H1 (cell line): ENCODE measurements around the gene RIPOR1. TPM values are rescaled to one million over a fixed set of nuclear protein-coding genes. Genes with fewer than 3 reads are reported as not detected.

Experiments used
- CTCF ChIA-PET: fragments of 300-600 bp; sonication (Branson Sonifier 250); formaldehyde crosslinking; loops from one replicate; lab custom pipeline; 2021; ENCODE audit not compliant: partially characterized antibody; lab: Charles Lee
- POLR2A ChIA-PET: fragments of 300-600 bp; sonication (Branson Sonifier 250); formaldehyde crosslinking; loops from one replicate; lab custom pipeline; 2021; ENCODE audit warnings: inconsistent platforms; ENCODE audit not compliant: partially characterized antibody; lab: Charles Lee
- DNase-seq, 2 experiments: peaks; one replicate each; pipeline versions ENCODE4 v3.0.0 to v3.0.0-alpha.2; 2010 to 2022; ENCODE audit warnings: low spot score in 2 of 2, low read depth in 1 of 2, mixed read lengths in 1 of 2
- FAIRE-seq: peaks from 2 replicates; lab custom pipeline; 2011; peaks lifted over from hg19 to GRCh38; lab: Jason Lieb, UNC
- H2AFZ ChIP-seq: 2 replicates; pipeline ENCODE4 v1.8.1; 2012; ENCODE audit warnings: low read length, inconsistent platforms
- H2AK5ac ChIP-seq: 2 replicates; pipeline ENCODE4 v1.6.1; 2013; ENCODE audit warnings: low read depth, low read length
- H2BK120ac ChIP-seq: replicated peaks from 2 replicates; pipeline ENCODE3; 2013; ENCODE audit warnings: low read depth, low read length, inconsistent platforms
- H2BK12ac ChIP-seq: 2 replicates; pipeline ENCODE4 v1.6.1; 2013; ENCODE audit warnings: low read depth, low read length
- H2BK15ac ChIP-seq: 2 replicates; pipeline ENCODE4 v1.6.1; 2013; ENCODE audit warnings: low read length
- H2BK20ac ChIP-seq: 2 replicates; pipeline ENCODE4 v1.6.1; 2013; ENCODE audit warnings: low read length
- H2BK5ac ChIP-seq: 2 replicates; pipeline ENCODE4 v1.6.1; 2013; ENCODE audit warnings: low read depth, low read length
- H3K14ac ChIP-seq: 2 replicates; pipeline ENCODE4 v1.6.1; 2013; ENCODE audit warnings: inconsistent platforms; ENCODE audit not compliant: insufficient read length
- H3K18ac ChIP-seq: 2 replicates; pipeline ENCODE4 v1.6.1; 2013; ENCODE audit warnings: low read length; ENCODE audit errors: extremely low read depth
- H3K23ac ChIP-seq: 2 replicates; pipeline ENCODE4 v1.6.1; 2013; ENCODE audit warnings: inconsistent platforms; ENCODE audit not compliant: insufficient read length
- H3K23me2 ChIP-seq: 2 replicates; pipeline ENCODE4 v1.6.1; 2013; ENCODE audit warnings: low read depth, low read length
- H3K27ac ChIP-seq: 2 replicates; pipeline ENCODE4 v1.6.1; 2011; ENCODE audit warnings: low read depth, low read length, inconsistent platforms
- H3K27me3 ChIP-seq, 4 experiments: replicated peaks in 1 of 4; 1 replicate in 1 of 4; 2 replicates in 3 of 4; pipeline versions ENCODE4 v1.6.1 to v1.8.1; 2011 to 2013; ENCODE audit warnings: low read length in 3 of 4, mild to moderate bottlenecking in 3 of 4, inconsistent platforms in 2 of 4, mixed read lengths in 2 of 4, moderate library complexity in 1 of 4; ENCODE audit not compliant: control insufficient read depth in 3 of 4, insufficient read depth in 3 of 4; ENCODE audit errors: extremely low read depth in 1 of 4
- H3K36me3 ChIP-seq, 4 experiments: 2 replicates each; pipeline versions ENCODE4 v1.6.1 to v1.8.1; 2011 to 2013; ENCODE audit warnings: mild to moderate bottlenecking in 4 of 4, low read length in 3 of 4, moderate library complexity in 2 of 4, control low read depth in 1 of 4, inconsistent platforms in 1 of 4; ENCODE audit not compliant: insufficient read depth in 4 of 4, control insufficient read depth in 2 of 4
- H3K4ac ChIP-seq: replicated peaks from 2 replicates; pipeline ENCODE3; 2013; ENCODE audit warnings: low read length, low read depth, mixed read lengths, inconsistent platforms; ENCODE audit not compliant: insufficient read length
- H3K4me1 ChIP-seq, 4 experiments: replicated peaks in 1 of 4; 1 replicate in 1 of 4; 2 replicates in 3 of 4; pipeline versions ENCODE4 v1.6.1 to v1.8.1; 2011 to 2013; ENCODE audit warnings: low read length in 3 of 4, inconsistent platforms in 2 of 4, mixed read lengths in 1 of 4; ENCODE audit not compliant: insufficient read depth in 4 of 4, control insufficient read depth in 3 of 4
- H3K4me2 ChIP-seq, 2 experiments: 2 replicates each; pipeline versions ENCODE4 v1.6.1 to v1.8.1; 2011 to 2013; ENCODE audit warnings: low read depth in 2 of 2, low read length in 2 of 2, control low read depth in 1 of 2, inconsistent platforms in 1 of 2, mild to moderate bottlenecking in 1 of 2; ENCODE audit not compliant: insufficient read depth in 1 of 2
- H3K4me3 ChIP-seq, 4 experiments: fragments of 200-600, 300-600 bp in 1 of 4; sonication (generic), shearing (Covaris generic), sonication (Bioruptor Twin) in 1 of 4; 2 replicates each; pipeline versions ENCODE4 v1.5.1 to v1.8.1; 2011 to 2016; ENCODE audit warnings: low read length in 4 of 4, low read depth in 3 of 4, control low read depth in 2 of 4, inconsistent platforms in 2 of 4, mild to moderate bottlenecking in 2 of 4, mixed read lengths in 1 of 4, moderate library complexity in 1 of 4; ENCODE audit not compliant: insufficient read depth in 2 of 4; ENCODE audit errors: extremely low read depth in 1 of 4
- H3K56ac ChIP-seq: replicated peaks from 2 replicates; pipeline ENCODE3; 2013; ENCODE audit warnings: low read depth, mild to moderate bottlenecking, mixed read lengths, low read length, inconsistent platforms; ENCODE audit not compliant: insufficient read length
- H3K79me1 ChIP-seq: 2 replicates; pipeline ENCODE4 v1.6.1; 2013; ENCODE audit warnings: low read depth, low read length, control low read depth
- H3K79me2 ChIP-seq, 2 experiments: 2 replicates each; pipeline versions ENCODE4 v1.6.1 to v1.8.1; 2012 to 2013; ENCODE audit warnings: low read length in 2 of 2, mild to moderate bottlenecking in 2 of 2, inconsistent platforms in 1 of 2; ENCODE audit not compliant: insufficient read depth in 2 of 2, control insufficient read depth in 1 of 2
- H3K9ac ChIP-seq, 4 experiments: replicated peaks in 1 of 4; 1 replicate in 1 of 4; 2 replicates in 3 of 4; pipeline versions ENCODE4 v1.6.1 to v1.8.1; 2011 to 2013; ENCODE audit warnings: low read depth in 3 of 4, low read length in 3 of 4, control low read depth in 2 of 4, mild to moderate bottlenecking in 2 of 4, moderate library complexity in 2 of 4, inconsistent platforms in 1 of 4; ENCODE audit errors: extremely low read depth in 1 of 4
- H3K9me3 ChIP-seq, 2 experiments: 2 replicates each; pipeline versions ENCODE4 v1.6.1 to v1.8.1; 2012 to 2013; ENCODE audit warnings: mild to moderate bottlenecking in 2 of 2, moderate library complexity in 2 of 2, control low read depth in 1 of 2, inconsistent platforms in 1 of 2, low read depth in 1 of 2, low read length in 1 of 2, mixed read lengths in 1 of 2; ENCODE audit not compliant: insufficient read depth in 2 of 2
- H4K20me1 ChIP-seq, 2 experiments: replicated peaks in 1 of 2; 2 replicates each; pipeline versions ENCODE3 to v1.8.1; 2011 to 2013; ENCODE audit warnings: inconsistent platforms in 2 of 2, low read length in 2 of 2, mild to moderate bottlenecking in 1 of 2; ENCODE audit not compliant: insufficient read depth in 2 of 2, control insufficient read depth in 1 of 2
- H4K5ac ChIP-seq: 2 replicates; pipeline ENCODE4 v1.6.1; 2013; ENCODE audit warnings: low read length, low read depth, mixed read lengths, inconsistent platforms; ENCODE audit not compliant: insufficient read length
- H4K8ac ChIP-seq: 2 replicates; pipeline ENCODE4 v1.8.0; 2013; ENCODE audit warnings: mild to moderate bottlenecking, moderate library complexity, low read length, inconsistent platforms; ENCODE audit not compliant: insufficient read depth; ENCODE audit errors: extremely low read depth
- H4K91ac ChIP-seq: replicated peaks from 2 replicates; pipeline ENCODE3; 2013; ENCODE audit warnings: low read length, mixed read lengths, inconsistent platforms; ENCODE audit not compliant: insufficient read length
- ASH2L ChIP-seq: fragments of 200-600, 300-600 bp; sonication (generic); IDR thresholded peaks from one replicate; pipeline ENCODE4 v1.7.1; 2017; ENCODE audit warnings: low read length
- CEBPB ChIP-seq: IDR thresholded peaks from 2 replicates; pipeline ENCODE4 v1.6.1; 2012; ENCODE audit warnings: low read depth, low read length
- CHD1 ChIP-seq: IDR thresholded peaks from 2 replicates; pipeline ENCODE4 v1.6.1; 2012; ENCODE audit warnings: low read depth, low read length, improper control_type of control experiment
- CTCF ChIP-seq, 3 experiments: IDR thresholded peaks; 1 replicate in 2 of 3; 2 replicates in 1 of 3; pipeline versions ENCODE4 v1.5.1 to v1.6.1; 2011; ENCODE audit warnings: low read length in 3 of 3, mild to moderate bottlenecking in 3 of 3, inconsistent platforms in 2 of 3, low read depth in 1 of 3, moderate library complexity in 1 of 3; ENCODE audit not compliant: insufficient read depth in 1 of 3; ENCODE audit errors: control extremely low read depth in 1 of 3
- EP300 ChIP-seq, 2 experiments: IDR thresholded peaks; 1 replicate in 1 of 2; 2 replicates in 1 of 2; pipeline ENCODE4 v1.6.1; 2011 to 2012; ENCODE audit warnings: low read depth in 2 of 2, low read length in 2 of 2, mild to moderate bottlenecking in 2 of 2, borderline replicate concordance in 1 of 2, inconsistent platforms in 1 of 2, moderate library complexity in 1 of 2
- JUND ChIP-seq: IDR thresholded peaks from 2 replicates; pipeline ENCODE4 v1.6.1; 2011; ENCODE audit warnings: mild to moderate bottlenecking, improper control_type of control experiment, low read length
- PHF8 ChIP-seq: fragments of 200-600 bp; sonication (generic); conservative IDR thresholded peaks from 2 replicates; pipeline ENCODE4 v1.7.1; 2012; ENCODE audit warnings: low read depth, mild to moderate bottlenecking, inconsistent platforms, low read length, moderate library complexity
- RBBP5 ChIP-seq: IDR thresholded peaks from 2 replicates; pipeline ENCODE4 v1.7.1; 2012; ENCODE audit warnings: low read depth, mild to moderate bottlenecking, inconsistent platforms, low read length, moderate library complexity, borderline replicate concordance
- SAP30 ChIP-seq: fragments of 300-600 bp; sonication (generic); IDR thresholded peaks from 2 replicates; pipeline ENCODE4 v1.7.1; 2012; ENCODE audit warnings: low read length, moderate library complexity, mild to moderate bottlenecking, inconsistent platforms; ENCODE audit not compliant: insufficient read depth, insufficient replicate concordance
- SRF ChIP-seq: IDR thresholded peaks from 2 replicates; pipeline ENCODE4 v1.6.1; 2011; ENCODE audit warnings: mild to moderate bottlenecking, low read depth, low read length, moderate library complexity
- WGBS, 2 experiments: shearing (Covaris generic) in 1 of 2; methylation state at CpG; one replicate each; pipeline versions ENCODE4 v1.1.6 to v1.1.7; 2013 to 2015; ENCODE audit warnings: low lambda C conversion rate in 2 of 2, mixed read lengths in 2 of 2, inconsistent platforms in 1 of 2, low coverage in 1 of 2, missing lambda C conversion rate in 1 of 2; ENCODE audit not compliant: insufficient replicate concordance in 2 of 2, insufficient coverage in 1 of 2, insufficient read length in 1 of 2; ENCODE audit errors: extremely low coverage in 1 of 2, missing lambda C conversion rate in 1 of 2; 5-methylcytosine and 5-hydroxymethylcytosine counted together
- polyA plus RNA-seq, 7 experiments: library from polyadenylated mRNA; depleted of rRNA in 3 of 7; stranded (reverse) in 5 of 7; unstranded in 2 of 7; fragments of >200 nt in 5 of 7; fragments of 200-250 nt in 2 of 7; gene quantifications; 1 replicate in 5 of 7; 2 replicates in 1 of 7; 4 replicates in 1 of 7; pipeline versions ENCODE4 v1.2.1 to v1.2.3, GENCODE V29; 2011 to 2013; ENCODE audit warnings: missing spikeins in 2 of 7, mixed read lengths in 2 of 7
- total RNA-seq: library from RNA; stranded (reverse); fragmentation: NEBNext Ultra II Directional; extraction: Animal tissue kit (Norgen Biotek cat#: 25700); gene quantifications from 2 replicates; pipeline ENCODE4 v1.2.1, GENCODE V29; 2021

RIPOR1 gene
- total and polyA plus RNA-seq, 2 of the 8 experiments (the other 6 are each of a cell fraction or from before 2014, with no cell fraction given), result 2.7 to 10.1 TPM

GRCh38 chr16:67526149-67526791, 2.4 kb upstream of the RIPOR1 start:
- no peak overlapping the region for H2BK20ac ChIP-seq
- TF ChIP-seq RBBP5 (no peak), SRF (no peak), JUND (no peak), ASH2L (no peak), EP300 (IDR thresholded peaks at IDR 0.05; ENCODE audit: borderline replicate concordance in 1 of 2, low read depth in 2 of 2, low read length in 2 of 2) (no peak), SAP30 (no peak), CHD1 (no peak), CTCF (IDR thresholded peaks at IDR 0.05; ENCODE audit: control extremely low read depth in 1 of 3, insufficient read depth in 1 of 3, low read depth in 1 of 3, low read length in 3 of 3) (no peak), CEBPB (no peak), PHF8 (no peak)

More at GRCh38 chr16:67526149-67526791, 2.4 kb upstream of the RIPOR1 start:
- CTCF ChIA-PET, result interaction anchor here (0.6 to 8.7 kb wide), 14 partner anchors 10 to 358 kb away, joined by 3 to 166 read pairs (median 6); partner anchors contain the start of genes CARMIL2 and NRN1L
- Histone ChIP-seq H3K56ac (no peak overlapping the region), H3K79me1 (no peaks in the 10 kb centered on the region), H3K23me2 (peaks cover 16% of the 10 kb centered on the region; the same call in 1 of the 2 replicates), H3K9me3 (no peaks in the 10 kb centered on the region), H2AFZ (no peak overlapping the region), H2BK5ac (no peak overlapping the region), H3K4me3 (no peak overlapping the region), H2BK15ac (no peak overlapping the region), H3K23ac (no peak overlapping the region), H3K9ac (no peak overlapping the region), H3K18ac (no peak overlapping the region), H4K20me1 (peaks cover 4 to 8% of the 10 kb centered on the region in 2 experiments), H4K8ac (peak overlapping the region; percentile 29; the same call in 1 of the 2 replicates), H4K91ac (no peak overlapping the region), H3K4me2 (no peak overlapping the region), H2BK120ac (no peak overlapping the region), H3K27ac (no peak overlapping the region), H3K36me3 (no peaks in the 10 kb centered on the region), H3K79me2 (no peaks in the 10 kb centered on the region), H3K4ac (no peak overlapping the region), H2AK5ac (no peak overlapping the region), H3K27me3 (peaks cover 41 to 86% (median 76%) of the 10 kb centered on the region in 4 experiments), H3K4me1 (peaks cover 0 to 12% (median 8%) of the 10 kb centered on the region in 4 experiments; a peak in 6 of 7 replicates), H4K5ac (no peak overlapping the region), H3K14ac (no peak overlapping the region), H2BK12ac (no peak overlapping the region)
- WGBS, 2 experiments, result 81% methylated on average over 3 of the region's 3 CpGs; no CpG with 5 or more reads in 1 of the 2 experiments
- no peak for FAIRE-seq
- POLR2A ChIA-PET, result interaction anchor here (0.6 to 1.3 kb wide), 5 partner anchors 11 to 47 kb away, joined by 3 read pairs; no protein-coding TSS in a partner anchor
- no peak for DNase-seq
